Measurements from ENCODE around the gene MKRN2. TPM values are rescaled to one million over a fixed set of nuclear protein-coding genes. Genes with fewer than 3 reads are reported as not detected.
A peak's percentile ranks its signal among the peaks of the same experiment; 100 is the strongest.

MKRN2 gene
- total RNA-seq, 4 donors from 2014 or later: 18.5 to 35.6 (median 29.3) TPM

GRCh38 chr3:12569836-12570235 lies 12.9 kb downstream of the MKRN2 start:
- whole genome bisulfite sequencing, 2 donors: 88 to 89% methylated on average over 6 of the region's 6 CpGs
- no peak for TF ChIP-seq POLR2A (IDR thresholded peaks at IDR 0.05)
- no peak for TF ChIP-seq CTCF (IDR thresholded peaks at IDR 0.05)
- no peak overlapping the region for H3K4me3 ChIP-seq (ENCODE audit: low read depth, poor library complexity, severe bottlenecking)
- intact Hi-C loops (cut with DNase I; ENCODE audit: low total_unique reads): no loop called here
- DNase-seq (ENCODE audit: low spot score in 2 of 2): peak in 1 of 2 donors; percentile 9

DNA sequence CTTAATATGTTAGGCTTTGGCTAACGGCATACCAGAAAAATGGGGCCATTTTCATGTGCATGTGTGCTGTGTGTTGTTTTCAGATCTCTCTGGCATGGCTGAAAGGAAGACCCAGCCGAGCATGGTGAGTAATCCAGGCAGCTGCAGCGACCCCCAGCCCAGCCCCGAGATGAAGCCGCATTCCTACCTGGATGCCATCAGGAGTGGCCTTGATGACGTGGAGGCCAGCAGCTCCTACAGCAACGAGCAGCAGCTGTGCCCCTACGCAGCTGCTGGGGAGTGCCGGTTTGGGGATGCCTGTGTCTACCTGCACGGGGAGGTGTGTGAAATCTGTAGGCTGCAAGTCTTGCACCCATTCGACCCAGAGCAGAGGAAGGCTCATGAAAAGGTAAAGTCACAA lies 15.1 kb downstream of the MKRN2 start:
- intact Hi-C loops (cut with DNase I; ENCODE audit: low total_unique reads): no loop called here
- peak in 1 of 2 donors; percentile 48 for DNase-seq (ENCODE audit: low spot score in 2 of 2)
- 91 to 96% methylated on average over 8 to 11 of the region's 11 CpGs for WGBS, 2 donors
- no peak overlapping the region for H3K4me3 ChIP-seq (ENCODE audit: low read depth, poor library complexity, severe bottlenecking)
- no peak for TF ChIP-seq POLR2A (IDR thresholded peaks at IDR 0.05)
- TF ChIP-seq CTCF (IDR thresholded peaks at IDR 0.05): no peak

GRCh38 chr3:12574131-12574530 lies 17.2 kb downstream of the MKRN2 start:
- WGBS, 2 donors: 89% methylated on average over 6 of the region's 6 CpGs
- intact Hi-C loops (cut with DNase I; ENCODE audit: low total_unique reads): no loop called here
- DNase-seq (ENCODE audit: low spot score in 2 of 2): peak in 1 of 2 donors; percentile 36
- no peak for TF ChIP-seq POLR2A (IDR thresholded peaks at IDR 0.05)
- TF ChIP-seq CTCF (IDR thresholded peaks at IDR 0.05): no peak
- H3K4me3 ChIP-seq (ENCODE audit: low read depth, poor library complexity, severe bottlenecking): no peak overlapping the region

GRCh38 chr3:12574661-12575060 lies 17.8 kb downstream of the MKRN2 start:
- intact Hi-C loops (cut with DNase I; ENCODE audit: low total_unique reads): no loop called here
- DNase-seq (ENCODE audit: low spot score in 2 of 2): peak in 1 of 2 donors; percentile 70
- H3K4me3 ChIP-seq (ENCODE audit: low read depth, poor library complexity, severe bottlenecking): no peak overlapping the region
- 73 to 74% methylated on average over 7 of the region's 7 CpGs for WGBS, 2 donors
- TF ChIP-seq CTCF (IDR thresholded peaks at IDR 0.05): no peak
- TF ChIP-seq POLR2A (IDR thresholded peaks at IDR 0.05): no peak

- no peak for TF ChIP-seq CTCF (IDR thresholded peaks at IDR 0.05)
- TF ChIP-seq POLR2A (IDR thresholded peaks at IDR 0.05): no peak
- H3K4me3 ChIP-seq (ENCODE audit: low read depth, poor library complexity, severe bottlenecking): no peak overlapping the region
- DNase-seq (ENCODE audit: low spot score in 2 of 2): no peak
- 75 to 93% methylated on average over 5 of the region's 5 CpGs for WGBS, 2 donors
- intact Hi-C loops (cut with DNase I; ENCODE audit: low total_unique reads): no loop called here
Observed at GRCh38 chr3:12577379-12577778, 20.5 kb downstream of the MKRN2 start.

DNA sequence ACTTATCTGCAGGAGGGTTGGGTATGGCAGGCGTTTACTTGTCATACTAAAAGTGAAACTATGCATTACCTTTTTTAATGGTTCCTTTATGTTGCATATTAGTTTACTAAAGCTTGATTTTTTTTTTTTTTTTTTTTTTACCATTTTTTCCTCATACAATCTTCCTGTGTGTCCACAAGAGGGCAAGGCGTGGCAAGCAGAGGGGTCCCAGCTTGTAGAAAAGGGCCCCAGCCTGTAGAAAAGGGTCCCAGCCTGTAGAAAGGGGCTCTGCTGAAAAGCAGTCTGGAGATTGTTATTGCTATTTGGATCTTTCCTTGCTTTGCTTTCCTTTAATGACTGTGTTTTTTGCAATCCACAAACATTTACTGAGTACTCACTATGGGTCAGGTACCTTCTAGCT lies 21.9 kb downstream of the MKRN2 start:
- DNase-seq (ENCODE audit: low spot score in 2 of 2): no peak
- 85 to 89% methylated on average over 2 of the region's 2 CpGs for WGBS, 2 donors
- intact Hi-C loops (cut with DNase I; ENCODE audit: low total_unique reads): no loop called here
- H3K4me3 ChIP-seq (ENCODE audit: low read depth, poor library complexity, severe bottlenecking): no peak overlapping the region
- no peak for TF ChIP-seq POLR2A (IDR thresholded peaks at IDR 0.05)
- TF ChIP-seq CTCF (IDR thresholded peaks at IDR 0.05): no peak

All from lower leg skin (tissue), 4 donors.